ENCODE data around the gene XRCC3.

DNA sequence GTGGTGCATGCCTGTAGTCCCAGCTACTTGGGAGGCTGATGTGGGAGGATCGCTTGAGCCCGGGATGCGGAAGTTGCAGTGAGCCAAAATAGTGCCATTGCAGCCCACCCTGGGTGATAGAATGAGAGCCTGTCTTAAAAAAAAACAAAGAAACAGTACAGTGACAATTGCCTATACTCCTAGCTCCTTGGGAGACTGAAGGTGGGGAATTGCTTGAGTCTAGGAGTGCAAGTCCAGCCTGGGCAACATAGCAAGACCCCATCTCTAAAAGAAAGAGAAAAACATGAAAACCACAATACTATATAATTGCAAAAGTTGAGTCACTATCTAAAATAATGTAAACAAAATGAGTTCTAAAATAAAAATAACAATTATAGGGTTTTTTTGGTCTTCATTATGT lies 66.2 kb downstream of the XRCC3 start:
- TF ChIP-seq CTCF (IDR thresholded peaks at IDR 0.05) (no peak), POLR2A (IDR thresholded peaks at IDR 0.05) (no peak)
